GM19397 (cell line): ENCODE data around the gene PRTN3.

Source experiments
- ATAC-seq: cut with Tn5 transposase; IDR thresholded peaks from one replicate; pipeline ENCODE4 v1.9.1; 2021; ENCODE audit warnings: mild to moderate bottlenecking, moderate library complexity; ENCODE audit not compliant: unreplicated experiment

The PRTN3 gene

DNA sequence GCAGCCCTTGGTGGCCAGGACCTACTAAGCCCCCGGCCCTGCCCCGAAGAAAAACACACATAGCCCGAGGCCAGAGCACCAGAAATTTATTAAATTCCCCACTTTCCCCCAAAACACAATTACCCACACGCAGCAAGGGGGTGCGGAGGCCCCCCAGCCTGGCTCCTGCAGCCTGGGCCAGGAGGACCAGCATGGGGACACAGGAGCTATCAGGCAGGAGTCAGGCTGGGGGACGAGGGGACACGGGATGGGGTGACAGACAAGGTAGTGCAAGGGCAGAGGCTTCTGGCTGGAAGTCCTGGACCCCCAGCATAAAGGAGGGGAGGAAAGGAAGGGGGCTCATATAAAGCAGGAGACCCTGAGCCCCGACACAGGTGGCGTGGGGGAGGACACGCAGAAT lies 55.6 kb downstream of the PRTN3 start:
- no peak for ATAC-seq

DNA sequence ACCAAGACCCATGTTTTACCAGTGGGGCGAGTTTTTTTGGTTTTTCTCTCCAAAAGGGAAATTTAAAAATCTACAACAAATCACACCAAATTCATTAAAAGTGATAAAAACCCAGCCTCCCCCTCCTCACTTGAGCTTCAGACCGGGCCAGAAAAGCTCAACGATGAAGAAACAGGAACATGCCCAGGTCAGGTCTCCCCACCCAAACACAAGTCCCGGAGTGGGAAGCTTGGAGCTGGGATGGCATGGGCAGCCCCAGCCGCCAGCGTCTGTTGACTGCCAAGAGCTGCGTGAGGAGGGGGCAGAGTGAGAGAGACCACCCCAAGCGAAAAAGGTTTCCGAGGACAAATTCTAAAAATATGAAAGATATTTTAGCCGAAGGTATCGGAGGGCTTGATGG lies 56.2 kb downstream of the PRTN3 start:
- no peak for ATAC-seq

DNA sequence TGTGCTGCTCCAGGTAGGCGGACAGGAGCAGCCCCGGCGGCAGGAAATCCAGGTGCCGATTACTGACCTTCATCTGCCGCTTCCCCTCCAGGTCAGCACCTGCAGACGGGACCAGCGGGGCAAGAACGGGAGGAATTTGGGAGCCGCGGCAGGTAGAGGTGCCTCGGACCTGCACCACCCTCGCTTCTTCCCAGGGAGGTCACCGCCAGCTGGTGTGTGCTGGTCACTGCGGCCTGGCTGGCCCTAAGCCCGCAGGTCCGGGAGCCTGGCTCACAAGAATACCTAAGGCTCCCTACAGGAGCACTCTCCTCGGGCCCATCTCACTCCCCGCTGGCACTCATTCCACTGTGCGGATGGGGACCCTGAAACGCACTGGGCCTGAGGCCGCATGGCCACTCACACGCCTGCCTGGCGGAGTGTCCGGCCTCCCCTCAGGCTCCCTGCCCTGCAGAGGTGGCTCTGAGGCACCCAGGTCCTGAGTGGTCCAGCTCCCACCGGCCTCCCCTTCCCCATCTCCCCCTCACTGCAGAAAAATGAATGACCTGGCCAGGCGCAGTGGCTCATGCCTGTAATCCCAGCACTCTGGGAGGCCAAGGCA lies 56.7 kb downstream of the PRTN3 start:
- ATAC-seq, result no peak
